Activated naive CD4-positive, alpha-beta T cell treated with anti-CD3 and anti-CD28 coated beads for 36 hours (primary cell): ENCODE measurements around the gene SUN3. TPM values are rescaled to one million over a fixed set of nuclear protein-coding genes. Genes with fewer than 3 reads are reported as not detected.
A peak's percentile ranks its signal among the peaks of the same experiment; 100 is the strongest.

Experiments
- CTCF ChIA-PET: fragments of 350-600 bp; sonication (Branson Sonifier 250); formaldehyde crosslinking; loops from one replicate; lab custom pipeline; 2021; ENCODE audit warnings: antibody characterized with exemption; lab: Charles Lee
- DNase-seq: peaks from one replicate; pipeline ENCODE4 v3.0.0-alpha.2; 2020
- H3K27ac Mint-ChIP-seq: one replicate; pipeline ENCODE4 v1.8.0; 2021; ENCODE audit warnings: mild to moderate bottlenecking, mixed read lengths
- H3K27me3 Mint-ChIP-seq: one replicate; pipeline ENCODE4 v1.8.0; 2021; ENCODE audit warnings: low read depth, mixed read lengths
- H3K36me3 Mint-ChIP-seq: one replicate; pipeline ENCODE4 v1.8.0; 2021; ENCODE audit warnings: low read depth, mixed read lengths
- H3K4me1 Mint-ChIP-seq: one replicate; pipeline ENCODE4 v1.8.0; 2021; ENCODE audit warnings: low read depth, mixed read lengths
- H3K4me3 Mint-ChIP-seq: one replicate; pipeline ENCODE4 v1.8.0; 2021; ENCODE audit warnings: mild to moderate bottlenecking, moderate library complexity, mixed read lengths
- H3K9me3 Mint-ChIP-seq: one replicate; pipeline ENCODE4 v1.8.0; 2021; ENCODE audit warnings: mixed read lengths
- intact Hi-C: fragments of 100-400 bp; cut with micrococcal nuclease; formaldehyde crosslinking; loops from one replicate; pipeline ENCODE4 v1.15.1; 2023
- total RNA-seq, 2 experiments: library from RNA; stranded (reverse); gene quantifications; one replicate each; pipeline ENCODE4 v1.2.3, GENCODE V29; 2021

The SUN3 gene
- total RNA-seq, 2 experiments from 2014 or later = not detected

GRCh38 chr7:48045195-48045765 is 16.4 kb upstream of the SUN3 start:
- H3K4me3 Mint-ChIP-seq = no peak overlapping the region
- no peak overlapping the region for H3K27ac Mint-ChIP-seq
- intact Hi-C loops = no loop called here
- H3K36me3 Mint-ChIP-seq = no peaks in the 10 kb centered on the region
- CTCF ChIA-PET = interaction anchor here (0.8 kb wide), 1 partner anchor 65 kb away, joined by 3 read pairs; no protein-coding TSS in a partner anchor
- no peaks in the 10 kb centered on the region for H3K9me3 Mint-ChIP-seq
- peaks cover 32% of the 10 kb centered on the region for H3K4me1 Mint-ChIP-seq
- DNase-seq = no peak
- no peaks in the 10 kb centered on the region for H3K27me3 Mint-ChIP-seq

DNA sequence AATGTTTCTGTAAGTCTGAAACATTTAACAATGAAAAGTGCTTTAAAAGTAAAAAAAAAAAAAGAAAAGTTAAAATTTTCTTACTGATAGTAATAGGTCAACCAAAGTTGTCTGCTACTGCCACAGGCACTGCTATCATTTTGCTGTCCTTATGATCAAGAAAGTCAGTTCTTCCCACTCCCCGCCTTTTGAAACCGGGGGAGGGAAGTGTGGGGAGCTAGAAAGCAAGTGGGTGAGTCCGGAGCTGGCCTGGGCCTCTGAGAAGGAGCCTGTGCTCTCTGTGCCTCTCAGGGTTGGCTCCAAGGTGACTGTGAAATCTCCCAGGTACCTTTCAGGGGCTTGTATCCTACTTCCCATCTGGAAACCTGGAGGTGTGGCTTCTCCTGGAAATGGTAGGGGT is 13.7 kb upstream of the SUN3 start:
- Mint-ChIP-seq H3K27ac (no peak overlapping the region), H3K4me1 (peaks cover 32% of the 10 kb centered on the region), H3K9me3 (no peaks in the 10 kb centered on the region), H3K36me3 (no peaks in the 10 kb centered on the region), H3K27me3 (peaks cover 3% of the 10 kb centered on the region), H3K4me3 (no peak overlapping the region)
- intact Hi-C loops = no loop called here
- DNase-seq = no peak
- CTCF ChIA-PET = interaction anchor here (0.6 kb wide), 1 partner anchor 60 kb away, joined by 4 read pairs; no protein-coding TSS in a partner anchor

DNA sequence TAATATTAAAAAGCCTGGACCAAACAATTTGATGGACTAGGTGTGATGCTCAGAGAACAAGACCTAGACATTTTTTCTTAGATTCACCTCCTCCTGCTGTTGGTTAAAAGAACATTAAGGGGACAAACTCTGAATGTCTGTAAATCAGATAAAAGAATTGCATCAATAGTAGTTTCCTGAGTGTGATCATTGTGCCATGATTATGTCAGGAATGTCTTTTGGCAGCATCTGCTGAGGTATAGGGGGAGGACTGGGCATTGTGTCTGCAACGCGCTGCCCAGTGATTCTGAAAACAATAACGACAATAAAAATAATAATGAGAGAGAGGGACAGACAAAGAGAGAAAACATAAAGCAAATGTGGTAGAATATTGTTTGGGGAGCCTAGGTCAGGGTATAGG is 13.3 kb upstream of the SUN3 start:
- no peaks in the 10 kb centered on the region for H3K9me3 Mint-ChIP-seq
- H3K27ac Mint-ChIP-seq = no peak overlapping the region
- intact Hi-C loops = no loop called here
- H3K36me3 Mint-ChIP-seq = no peaks in the 10 kb centered on the region
- no peak for DNase-seq
- no peak overlapping the region for H3K4me3 Mint-ChIP-seq
- peaks cover 32% of the 10 kb centered on the region for H3K4me1 Mint-ChIP-seq
- CTCF ChIA-PET = interaction anchor here (0.6 to 1.4 kb wide), 2 partner anchors 61 to 68 kb away, joined by 4 to 5 read pairs; no protein-coding TSS in a partner anchor
- peaks cover 5% of the 10 kb centered on the region for H3K27me3 Mint-ChIP-seq

DNA sequence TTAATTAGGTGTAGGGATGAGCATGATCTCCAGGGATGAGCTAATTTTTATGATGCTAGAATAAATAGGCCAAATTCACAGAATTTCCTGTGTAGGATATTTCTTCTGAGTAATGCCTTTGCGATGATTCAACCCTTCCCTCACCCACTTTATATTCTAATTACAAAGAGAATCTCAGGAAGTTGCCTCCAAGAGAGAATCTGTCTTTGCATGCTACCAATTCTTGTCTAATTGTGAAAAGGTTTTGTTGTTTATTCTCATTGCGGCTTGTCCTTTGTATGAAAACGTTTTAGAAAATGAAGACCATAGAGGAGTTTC is 12.7 kb upstream of the SUN3 start:
- no peak for DNase-seq
- intact Hi-C loops = loop anchor here (1.0 kb wide), 2 partner anchors 44 to 49 kb away; no protein-coding TSS in a partner anchor
- no peaks in the 10 kb centered on the region for H3K9me3 Mint-ChIP-seq
- CTCF ChIA-PET = interaction anchor here (1.4 kb wide), 1 partner anchor 69 kb away, joined by 5 read pairs; no protein-coding TSS in a partner anchor
- H3K27ac Mint-ChIP-seq = peak overlapping the region; percentile 62
- peaks cover 11% of the 10 kb centered on the region for H3K27me3 Mint-ChIP-seq
- no peak overlapping the region for H3K4me3 Mint-ChIP-seq
- H3K36me3 Mint-ChIP-seq = no peaks in the 10 kb centered on the region
- H3K4me1 Mint-ChIP-seq = peaks cover 29% of the 10 kb centered on the region

DNA sequence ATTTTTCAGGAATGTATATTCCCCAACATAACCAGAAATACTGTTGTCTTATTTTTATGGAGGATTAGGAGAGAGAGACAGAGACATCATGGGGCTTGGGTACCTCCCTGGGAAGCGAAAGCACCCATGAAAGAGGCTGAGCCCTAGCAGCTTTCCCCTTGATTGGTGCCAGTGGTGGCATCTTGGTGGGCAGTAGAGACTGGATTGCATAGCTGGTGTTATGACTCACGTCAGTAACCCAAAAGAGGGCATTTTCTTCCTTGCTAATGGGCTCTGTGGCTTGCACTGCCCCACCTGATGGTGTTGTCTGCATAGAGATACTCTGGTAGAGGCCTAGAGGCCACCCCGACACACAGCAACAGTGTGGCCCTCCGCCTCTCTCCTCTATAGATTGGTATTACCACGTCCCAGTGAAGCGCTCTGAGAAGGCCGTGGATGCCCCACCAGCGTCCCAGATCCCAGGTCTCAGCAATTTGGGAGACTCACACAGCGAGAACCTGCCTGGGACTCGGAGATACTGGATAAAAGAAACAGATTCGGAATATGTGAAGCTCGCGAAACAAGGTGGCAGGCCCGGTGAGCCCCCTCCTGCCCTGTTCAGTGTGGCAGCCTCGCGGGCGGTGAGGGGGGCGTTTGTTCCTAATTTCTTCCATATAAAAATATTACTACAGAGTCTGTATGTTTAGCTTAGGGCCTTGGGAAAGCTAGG is 12.2 kb upstream of the SUN3 start:
- no peak for DNase-seq
- Mint-ChIP-seq H3K4me3 (no peak overlapping the region), H3K27ac (no peak overlapping the region), H3K36me3 (no peaks in the 10 kb centered on the region), H3K27me3 (peaks cover 16% of the 10 kb centered on the region), H3K9me3 (no peaks in the 10 kb centered on the region), H3K4me1 (peaks cover 27% of the 10 kb centered on the region)
- intact Hi-C loops = loop anchor here (1.0 kb wide), 2 partner anchors 44 to 49 kb away; no protein-coding TSS in a partner anchor
- CTCF ChIA-PET = interaction anchor here (1.4 kb wide), 1 partner anchor 69 kb away, joined by 5 read pairs; no protein-coding TSS in a partner anchor

DNA sequence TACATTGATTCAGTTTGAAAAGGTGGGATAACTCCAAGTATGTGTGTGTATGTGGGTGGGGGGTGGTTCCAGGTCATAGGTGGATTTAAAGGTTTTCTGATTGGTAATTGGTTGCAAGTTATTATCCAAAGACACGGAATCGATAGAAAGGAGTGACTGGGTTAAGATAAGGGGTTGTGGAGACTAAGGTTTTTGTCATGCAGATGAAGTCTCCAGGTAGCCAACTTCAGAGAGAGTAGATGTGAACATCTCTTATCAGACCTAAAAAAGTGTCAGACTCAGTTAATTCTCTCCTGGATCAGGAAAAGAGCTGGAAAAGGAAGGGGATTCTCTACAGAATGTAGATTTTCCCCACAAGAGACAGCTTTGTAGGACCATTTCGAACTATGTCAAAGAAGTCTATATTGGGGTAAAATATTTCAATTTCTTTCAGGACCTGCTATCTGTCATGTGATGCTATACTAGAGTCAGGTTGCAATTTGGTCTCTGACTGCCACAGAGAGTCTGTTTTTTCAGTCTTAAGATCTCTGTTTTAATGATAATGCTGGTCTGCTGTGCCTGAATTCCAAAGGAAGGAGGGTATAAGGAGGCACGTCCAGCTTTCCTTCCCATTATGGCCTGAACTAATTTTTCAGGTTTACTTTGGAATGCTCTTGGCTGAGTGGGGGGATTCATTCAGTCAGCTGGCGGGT is 10.1 kb upstream of the SUN3 start:
- intact Hi-C loops = no loop called here
- H3K9me3 Mint-ChIP-seq = no peaks in the 10 kb centered on the region
- peaks cover 21% of the 10 kb centered on the region for H3K27me3 Mint-ChIP-seq
- no peaks in the 10 kb centered on the region for H3K36me3 Mint-ChIP-seq
- no peak overlapping the region for H3K4me3 Mint-ChIP-seq
- CTCF ChIA-PET = no interaction called here
- peaks cover 22% of the 10 kb centered on the region for H3K4me1 Mint-ChIP-seq
- no peak for DNase-seq
- H3K27ac Mint-ChIP-seq = no peak overlapping the region

- DNase-seq = no peak
- peaks cover 10% of the 10 kb centered on the region for H3K4me1 Mint-ChIP-seq
- peak overlapping the region; percentile 77 for H3K4me3 Mint-ChIP-seq
- CTCF ChIA-PET = interaction anchor here (0.5 to 0.9 kb wide), 3 partner anchors 48 to 65 kb away, joined by 3 to 4 read pairs (median 3); no protein-coding TSS in a partner anchor
- no peaks in the 10 kb centered on the region for H3K9me3 Mint-ChIP-seq
- peaks cover 24% of the 10 kb centered on the region for H3K27me3 Mint-ChIP-seq
- intact Hi-C loops = loop anchor here (1.0 kb wide), 3 partner anchors 45 to 74 kb away; no protein-coding TSS in a partner anchor
- H3K36me3 Mint-ChIP-seq = no peaks in the 10 kb centered on the region
- H3K27ac Mint-ChIP-seq = no peak overlapping the region
Measured at GRCh38 chr7:48035967-48036478, 7.1 kb upstream of the SUN3 start.

DNA sequence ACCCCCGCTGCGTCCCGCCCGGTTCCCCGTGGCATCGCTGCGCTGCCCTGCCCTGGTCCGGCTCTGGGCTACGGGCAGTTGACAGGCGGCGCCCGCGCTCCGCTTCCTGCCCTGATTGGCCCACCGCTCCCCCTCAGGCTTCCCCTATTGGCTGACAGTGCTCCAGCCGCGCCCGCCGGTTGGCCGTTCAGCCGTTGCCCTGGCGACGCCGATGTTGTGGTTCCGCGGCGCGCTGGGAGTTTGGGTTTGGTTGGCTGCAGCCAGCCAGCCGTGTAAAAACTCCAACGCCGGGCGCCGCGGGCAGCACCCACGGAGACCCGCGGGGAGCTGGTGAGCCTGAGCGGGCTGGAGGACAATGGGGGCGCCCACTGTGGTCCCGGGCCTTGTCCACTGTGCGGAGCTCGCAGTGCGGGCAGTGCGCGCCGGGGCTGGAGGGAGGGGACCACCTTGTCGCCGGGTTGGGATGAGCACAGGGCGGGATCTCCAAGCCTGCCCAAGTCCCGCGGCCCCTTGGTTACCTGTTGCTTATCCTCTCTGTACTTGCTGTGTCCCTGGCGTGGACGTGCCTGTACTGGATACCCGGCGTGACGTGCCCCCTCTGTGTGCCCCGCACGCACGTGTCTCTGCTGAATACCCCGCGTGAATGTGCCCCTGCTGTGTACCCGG is 6.5 kb upstream of the SUN3 start, which contains the start of gene C7orf57:
TSS of gene C7orf57 (plus strand) at position 243 of the 666 bp plus-strand sequence. CDS start 766 bp downstream, outside the sequence.
- DNase-seq = peak; percentile 86
- peaks cover 24% of the 10 kb centered on the region for H3K27me3 Mint-ChIP-seq
- CTCF ChIA-PET = interaction anchor here (0.5 to 0.9 kb wide), 3 partner anchors 47 to 65 kb away, joined by 3 to 4 read pairs (median 3); no protein-coding TSS in a partner anchor
- no peak within 1 kb of the TSS for H3K27ac Mint-ChIP-seq
- no peaks in the 10 kb centered on the region for H3K36me3 Mint-ChIP-seq
- H3K4me1 Mint-ChIP-seq = peaks cover 7% of the 10 kb centered on the region
- intact Hi-C loops = loop anchor here (1.0 kb wide), 3 partner anchors 44 to 75 kb away; no protein-coding TSS in a partner anchor
- H3K4me3 Mint-ChIP-seq = peak within 1 kb of the TSS; percentile 77
- H3K9me3 Mint-ChIP-seq = no peaks in the 10 kb centered on the region

- H3K36me3 Mint-ChIP-seq = no peaks in the 10 kb centered on the region
- DNase-seq = no peak
- H3K27me3 Mint-ChIP-seq = peaks cover 29% of the 10 kb centered on the region
- H3K27ac Mint-ChIP-seq = no peak overlapping the region
- CTCF ChIA-PET = no interaction called here
- H3K4me3 Mint-ChIP-seq = no peak overlapping the region
- intact Hi-C loops = no loop called here
- no peaks in the 10 kb centered on the region for H3K9me3 Mint-ChIP-seq
- peaks cover 7% of the 10 kb centered on the region for H3K4me1 Mint-ChIP-seq
Measured at GRCh38 chr7:48033922-48034321, 5.0 kb upstream of the SUN3 start.

GRCh38 chr7:48031111-48031510 is 2.2 kb upstream of the SUN3 start:
- intact Hi-C loops = no loop called here
- no peak overlapping the region for H3K4me3 Mint-ChIP-seq
- no peaks in the 10 kb centered on the region for H3K9me3 Mint-ChIP-seq
- H3K36me3 Mint-ChIP-seq = no peaks in the 10 kb centered on the region
- H3K27me3 Mint-ChIP-seq = peaks cover 15% of the 10 kb centered on the region
- CTCF ChIA-PET = no interaction called here
- DNase-seq = no peak
- peaks cover 4% of the 10 kb centered on the region for H3K4me1 Mint-ChIP-seq
- H3K27ac Mint-ChIP-seq = no peak overlapping the region

DNA sequence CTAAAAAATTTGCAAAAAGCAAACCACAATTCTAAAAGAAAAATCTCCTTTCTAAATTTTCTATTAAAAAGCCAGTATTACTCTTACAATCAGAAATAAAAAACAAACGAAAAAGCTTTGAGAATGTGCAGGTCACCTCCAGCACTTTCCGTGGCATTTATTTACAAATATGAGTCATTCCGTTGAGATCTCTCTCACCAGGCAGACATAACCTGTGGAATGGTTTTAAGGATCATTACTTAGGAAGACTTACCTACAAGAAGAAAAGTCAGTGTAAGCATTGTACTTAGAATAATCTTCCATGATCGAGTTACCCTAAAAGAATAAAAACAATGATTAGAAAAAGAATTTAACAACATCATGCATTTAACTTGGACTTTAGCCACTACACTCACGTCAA is 3.3 kb downstream of the SUN3 start:
- CTCF ChIA-PET = no interaction called here
- Mint-ChIP-seq H3K9me3 (peaks cover 6% of the 10 kb centered on the region), H3K4me3 (no peak overlapping the region), H3K36me3 (peaks cover 1% of the 10 kb centered on the region), H3K27me3 (peaks cover 7% of the 10 kb centered on the region), H3K4me1 (no peaks in the 10 kb centered on the region), H3K27ac (no peak overlapping the region)
- DNase-seq = no peak
- intact Hi-C loops = no loop called here
